KMS-11 (cell line): ENCODE measurements around the gene PAPPA.

Experiments
- H2AFZ ChIP-seq: fragments of 200-600 bp; sonication (generic); 2 replicates; pipeline ENCODE4 v1.6.1; 2016; ENCODE audit warnings: antibody characterized with exemption, mixed run types, low read depth
- H3K27ac ChIP-seq: fragments of 200-600 bp; sonication (generic); 2 replicates; pipeline ENCODE4 v1.6.1; 2016; ENCODE audit warnings: mild to moderate bottlenecking, mixed run types
- H3K27me3 ChIP-seq: fragments of 200-600 bp; sonication (generic); 2 replicates; pipeline ENCODE4 v1.6.1; 2017; ENCODE audit warnings: mild to moderate bottlenecking, low read depth, mixed run types, moderate library complexity; ENCODE audit not compliant: insufficient read depth
- H3K36me3 ChIP-seq: fragments of 200-600 bp; sonication (generic); 2 replicates; pipeline ENCODE4 v1.6.1; 2017; ENCODE audit warnings: mild to moderate bottlenecking, mixed run types; ENCODE audit not compliant: insufficient read depth
- H3K4me1 ChIP-seq: fragments of 200-600 bp; sonication (generic); 2 replicates; pipeline ENCODE4 v1.6.1; 2016; ENCODE audit warnings: mild to moderate bottlenecking, low read depth, mixed run types; ENCODE audit not compliant: poor library complexity, severe bottlenecking
- H3K4me2 ChIP-seq: fragments of 200-600 bp; sonication (generic); 2 replicates; pipeline ENCODE4 v1.7.0; 2016; ENCODE audit warnings: mild to moderate bottlenecking, mixed run types
- H3K4me3 ChIP-seq: fragments of 200-600 bp; sonication (generic); IDR thresholded peaks from 2 replicates; pipeline ENCODE4 v1.6.1; 2017; ENCODE audit warnings: low read depth, low read length, mixed read lengths; ENCODE audit not compliant: insufficient read depth
- H3K79me2 ChIP-seq: fragments of 200-600 bp; sonication (generic); 2 replicates; pipeline ENCODE4 v1.6.1; 2016; ENCODE audit warnings: low read depth, mixed run types; ENCODE audit not compliant: insufficient read depth
- H3K9ac ChIP-seq: fragments of 200-600 bp; sonication (generic); 2 replicates; pipeline ENCODE4 v1.6.1; 2016; ENCODE audit warnings: mild to moderate bottlenecking, mixed run types
- H4K20me1 ChIP-seq: fragments of 200-600 bp; sonication (generic); 2 replicates; pipeline ENCODE4 v1.6.1; 2016; ENCODE audit warnings: mild to moderate bottlenecking, mixed run types; ENCODE audit not compliant: insufficient read depth
- CTCF ChIP-seq: fragments of 200-600 bp; sonication (generic); conservative IDR thresholded peaks from 2 replicates; pipeline ENCODE4 v1.6.1; 2017; ENCODE audit warnings: low read depth, mild to moderate bottlenecking, antibody characterized with exemption, low read length, moderate library complexity, mixed read lengths

The PAPPA gene

GRCh38 chr9:116360016-116360415 lies 206.4 kb downstream of the PAPPA start:
- no peak overlapping the region for H2AFZ ChIP-seq
- no peaks in the 10 kb centered on the region for H3K79me2 ChIP-seq
- no peaks in the 10 kb centered on the region for H3K36me3 ChIP-seq
- H4K20me1 ChIP-seq, result no peaks in the 10 kb centered on the region
- no peak for TF ChIP-seq CTCF
- H3K27me3 ChIP-seq, result no peaks in the 10 kb centered on the region
- no peaks in the 10 kb centered on the region for H3K4me1 ChIP-seq
- H3K4me2 ChIP-seq, result no peak overlapping the region
- H3K27ac ChIP-seq, result no peak overlapping the region
- H3K9ac ChIP-seq, result no peak overlapping the region
- no peak overlapping the region for H3K4me3 ChIP-seq

GRCh38 chr9:116360989-116361388 lies 207.4 kb downstream of the PAPPA start:
- Histone ChIP-seq H2AFZ (no peak overlapping the region), H3K4me1 (no peaks in the 10 kb centered on the region), H4K20me1 (no peaks in the 10 kb centered on the region), H3K4me2 (no peak overlapping the region), H3K27ac (no peak overlapping the region), H3K4me3 (no peak overlapping the region), H3K9ac (no peak overlapping the region), H3K79me2 (no peaks in the 10 kb centered on the region), H3K27me3 (no peaks in the 10 kb centered on the region), H3K36me3 (no peaks in the 10 kb centered on the region)
- TF ChIP-seq CTCF, result no peak

GRCh38 chr9:116361547-116361946 lies 208.0 kb downstream of the PAPPA start:
- H3K9ac ChIP-seq, result no peak overlapping the region
- no peaks in the 10 kb centered on the region for H3K4me1 ChIP-seq
- no peaks in the 10 kb centered on the region for H3K27me3 ChIP-seq
- TF ChIP-seq CTCF, result no peak
- H3K4me3 ChIP-seq, result no peak overlapping the region
- H4K20me1 ChIP-seq, result no peaks in the 10 kb centered on the region
- no peak overlapping the region for H3K4me2 ChIP-seq
- no peaks in the 10 kb centered on the region for H3K79me2 ChIP-seq
- no peak overlapping the region for H3K27ac ChIP-seq
- H3K36me3 ChIP-seq, result no peaks in the 10 kb centered on the region
- H2AFZ ChIP-seq, result no peak overlapping the region

- H3K4me2 ChIP-seq, result no peak overlapping the region
- TF ChIP-seq CTCF, result no peak
- no peaks in the 10 kb centered on the region for H3K27me3 ChIP-seq
- no peak overlapping the region for H3K4me3 ChIP-seq
- no peak overlapping the region for H3K27ac ChIP-seq
- H3K4me1 ChIP-seq, result no peaks in the 10 kb centered on the region
- H4K20me1 ChIP-seq, result no peaks in the 10 kb centered on the region
- no peaks in the 10 kb centered on the region for H3K79me2 ChIP-seq
- H3K36me3 ChIP-seq, result no peaks in the 10 kb centered on the region
- no peak overlapping the region for H3K9ac ChIP-seq
- no peak overlapping the region for H2AFZ ChIP-seq
Measured at GRCh38 chr9:116362493-116362892, 208.9 kb downstream of the PAPPA start.
